ENCODE data around the gene TMPRSS13.
"Not testable (repeated sequence)": the region's sequence is repeated elsewhere in the genome, so short reads cannot be mapped to it uniquely, and the experiment has no call there.

TMPRSS13 gene

DNA sequence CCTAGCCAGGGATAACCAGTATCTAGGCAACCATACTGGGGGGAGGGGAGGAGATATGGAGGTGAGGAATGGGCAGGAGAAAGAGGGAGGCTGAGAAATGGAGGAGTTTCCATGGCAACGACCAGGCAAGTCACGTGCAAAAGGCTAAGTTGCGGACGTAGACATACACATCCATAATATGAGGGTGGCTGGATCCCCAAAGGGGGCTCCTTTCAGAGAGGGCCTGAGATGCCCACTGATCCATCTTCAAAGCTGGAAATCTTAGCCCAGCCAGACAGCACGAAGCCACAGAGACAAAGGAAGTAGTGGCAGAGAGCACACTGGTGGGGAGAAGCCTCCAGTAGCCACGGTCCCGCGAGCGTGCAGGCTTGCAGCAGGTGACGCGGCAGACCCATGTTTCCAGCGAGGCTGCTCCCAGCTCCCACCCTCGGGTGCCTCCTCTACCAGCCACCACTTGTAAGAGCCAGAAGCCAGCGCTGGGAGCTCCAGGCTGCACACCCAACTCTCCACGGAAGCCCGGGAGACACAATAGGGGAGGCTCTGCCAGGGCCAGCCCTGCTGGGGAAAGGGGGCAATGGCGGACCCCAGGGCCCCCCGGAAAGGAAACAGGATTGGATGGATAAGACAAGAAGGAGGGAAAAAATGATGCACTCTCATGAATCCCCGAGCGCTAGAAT lies 53.7 kb downstream of the TMPRSS13 start:
- TF ChIP-seq ZNF274 (IDR thresholded peaks at IDR 0.05; ENCODE audit: low read depth, low read length): no peak

GRCh38 chr11:117874910-117875381 lies 54.3 kb downstream of the TMPRSS13 start:
- TF ChIP-seq ZNF274 (IDR thresholded peaks at IDR 0.05; ENCODE audit: low read depth, low read length): no peak
- H3K4me3 ChIP-seq (ENCODE audit: low read length): no peak overlapping the region

More for the DNA sequence above, 53.7 kb downstream of the TMPRSS13 start:
- no peak overlapping the region for H3K4me3 ChIP-seq (ENCODE audit: low read length)

DNA sequence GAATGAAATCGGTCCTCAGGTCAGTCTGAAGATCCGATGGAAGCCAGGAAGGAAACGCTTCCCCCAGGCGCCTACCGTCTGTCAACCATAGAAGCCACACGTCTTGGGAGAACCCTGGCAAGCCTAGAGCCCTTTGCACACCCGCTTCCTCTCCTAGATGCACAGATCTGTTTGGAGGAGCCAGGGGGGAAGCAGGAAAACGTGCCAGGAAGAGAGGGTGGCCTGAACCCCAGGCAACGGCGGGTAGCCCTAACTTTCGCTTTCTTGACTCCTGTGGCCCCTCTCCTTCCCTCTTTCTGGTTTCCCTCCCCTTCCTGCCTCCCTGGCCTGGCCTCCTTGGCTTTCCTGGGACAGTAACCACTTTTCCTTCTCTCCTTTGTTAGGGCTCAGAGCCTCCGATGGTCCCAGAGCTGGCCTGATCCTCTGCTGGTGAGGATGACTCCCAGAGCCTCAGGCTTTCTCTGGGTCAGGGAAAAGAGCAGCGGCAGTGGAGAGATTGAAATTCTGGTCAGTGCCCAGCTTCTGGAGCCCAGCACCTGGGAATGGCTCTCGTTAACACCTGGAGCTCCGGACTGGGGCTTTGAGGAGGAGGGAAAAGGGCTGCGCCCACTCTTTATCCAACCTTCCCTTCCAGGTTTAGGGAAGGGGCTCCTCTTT lies 54.8 kb downstream of the TMPRSS13 start:
- H3K4me3 ChIP-seq (ENCODE audit: low read length): no peak overlapping the region
- no peak for TF ChIP-seq ZNF274 (IDR thresholded peaks at IDR 0.05; ENCODE audit: low read depth, low read length)

GRCh38 chr11:117873828-117874125 lies 55.4 kb downstream of the TMPRSS13 start:
- no peak overlapping the region for H3K4me3 ChIP-seq (ENCODE audit: low read length)
- TF ChIP-seq ZNF274 (IDR thresholded peaks at IDR 0.05; ENCODE audit: low read depth, low read length): no peak

DNA sequence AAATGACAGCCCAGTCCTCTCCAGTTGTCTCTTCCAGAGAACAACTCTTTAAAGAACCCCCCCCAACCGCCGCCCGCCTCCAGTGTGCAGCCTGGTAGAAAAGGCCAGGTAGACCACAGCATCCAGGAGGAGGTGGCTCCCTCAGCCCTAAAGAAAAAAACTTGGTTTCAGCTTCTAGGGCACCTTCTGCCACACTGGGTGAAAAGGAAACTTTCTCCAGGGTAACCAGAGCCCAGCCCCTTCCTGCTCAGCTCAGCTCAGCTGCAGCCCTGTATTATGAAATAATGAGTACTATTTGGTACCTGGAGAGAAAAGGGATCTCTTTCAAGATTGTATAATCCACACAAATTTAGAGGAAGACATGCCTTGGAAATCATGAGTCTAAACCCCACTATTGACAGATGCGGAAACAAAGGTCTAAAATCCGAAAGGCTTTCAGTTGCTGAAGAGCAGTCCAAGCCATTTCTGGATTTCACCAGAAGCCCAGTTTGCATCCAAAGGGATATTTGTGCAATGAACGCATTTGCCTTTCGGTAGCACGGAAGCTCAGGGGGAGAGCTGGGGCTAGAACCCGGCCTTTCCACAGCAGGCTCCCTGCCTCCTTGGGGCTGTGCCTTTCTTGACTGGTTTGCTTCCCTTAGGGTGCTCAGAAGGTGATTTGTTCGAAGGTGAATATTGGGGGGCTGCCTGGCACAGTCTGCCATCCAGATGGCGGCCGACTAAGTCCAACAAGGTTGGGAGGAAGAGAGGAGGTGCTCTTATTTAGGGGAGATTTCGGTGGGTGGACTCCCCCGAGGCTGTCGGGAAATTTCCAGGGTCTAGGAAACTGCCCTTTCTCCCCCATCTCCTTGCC lies 56.0 kb downstream of the TMPRSS13 start:
- TF ChIP-seq ZNF274 (IDR thresholded peaks at IDR 0.05; ENCODE audit: low read depth, low read length): no peak
- no peak overlapping the region for H3K4me3 ChIP-seq (ENCODE audit: low read length)

- TF ChIP-seq ZNF274 (IDR thresholded peaks at IDR 0.05; ENCODE audit: low read depth, low read length): no peak
- no peak overlapping the region for H3K4me3 ChIP-seq (ENCODE audit: low read length)
Observed at GRCh38 chr11:117872420-117872961, 56.7 kb downstream of the TMPRSS13 start.

DNA sequence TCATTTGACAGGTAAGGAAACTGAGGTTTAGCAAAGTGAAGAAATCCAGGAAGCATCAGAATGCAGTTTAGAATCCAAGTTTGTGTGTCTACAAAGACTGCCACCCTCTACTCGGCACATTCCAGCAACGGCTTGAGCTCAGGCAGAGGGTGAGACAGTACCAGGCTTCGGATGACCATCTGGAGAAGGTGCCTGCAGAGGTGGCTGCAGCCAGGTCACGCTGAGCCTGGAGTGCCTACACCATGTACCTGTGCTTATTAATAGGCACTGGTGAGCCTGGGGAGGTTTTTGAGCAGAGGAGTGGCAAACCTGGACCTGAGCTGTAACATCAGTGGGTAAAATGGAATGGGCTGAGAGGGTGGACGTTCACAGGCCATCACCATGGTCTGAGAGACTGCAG lies 57.4 kb downstream of the TMPRSS13 start:
- no peak for TF ChIP-seq ZNF274 (IDR thresholded peaks at IDR 0.05; ENCODE audit: low read depth, low read length)
- no peak overlapping the region for H3K4me3 ChIP-seq (ENCODE audit: low read length)

DNA sequence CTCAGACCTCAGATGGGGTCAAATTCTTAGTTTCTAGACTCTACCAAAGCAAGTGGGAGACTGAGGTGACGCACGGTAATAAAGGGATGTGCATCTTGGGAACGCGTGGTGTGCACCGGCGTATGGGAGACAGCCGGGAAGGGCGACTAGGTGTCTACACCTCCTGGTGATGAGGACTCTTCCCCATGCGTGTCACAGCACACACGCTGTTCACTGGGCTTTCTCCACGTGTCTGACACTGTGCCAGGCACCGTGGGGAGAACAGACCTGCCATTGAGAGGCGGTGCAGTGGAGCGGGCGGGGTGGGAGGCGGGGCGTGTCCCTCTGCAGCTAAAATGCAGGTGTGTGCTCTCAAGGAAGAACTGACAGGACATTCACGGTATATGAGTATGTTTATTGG lies 58.0 kb downstream of the TMPRSS13 start:
- no peak overlapping the region for H3K4me3 ChIP-seq (ENCODE audit: low read length)

GRCh38 chr11:117870103-117870952 lies 58.9 kb downstream of the TMPRSS13 start:
- TF ChIP-seq ZNF274 (IDR thresholded peaks at IDR 0.05; ENCODE audit: low read depth, low read length): no peak
- no peak overlapping the region for H3K4me3 ChIP-seq (ENCODE audit: low read length)

More for the DNA sequence above, 58.0 kb downstream of the TMPRSS13 start:
- TF ChIP-seq ZNF274 (IDR thresholded peaks at IDR 0.05; ENCODE audit: low read depth, low read length): no peak

DNA sequence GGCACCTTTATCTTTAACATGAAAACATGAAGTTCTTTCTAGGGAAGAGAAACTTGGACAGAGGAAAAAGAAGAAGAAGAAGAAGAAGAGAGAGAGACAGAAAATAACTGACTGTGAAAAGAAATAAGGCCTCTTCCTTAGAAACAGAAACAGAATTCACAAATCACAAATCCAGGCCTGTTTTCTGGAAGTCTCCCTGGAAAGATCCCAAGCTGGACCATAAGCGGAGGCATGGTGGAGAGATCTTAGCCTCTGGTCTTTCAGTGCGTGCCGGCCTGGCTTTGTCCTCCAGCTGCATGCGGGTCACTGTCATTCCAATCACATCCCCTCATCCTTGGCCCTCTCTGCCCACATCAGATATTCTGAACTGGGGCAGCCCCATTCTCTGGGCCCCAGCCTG lies 59.6 kb downstream of the TMPRSS13 start:
- no peak for TF ChIP-seq ZNF274 (IDR thresholded peaks at IDR 0.05; ENCODE audit: low read depth, low read length)
- H3K4me3 ChIP-seq (ENCODE audit: low read length): no peak overlapping the region

DNA sequence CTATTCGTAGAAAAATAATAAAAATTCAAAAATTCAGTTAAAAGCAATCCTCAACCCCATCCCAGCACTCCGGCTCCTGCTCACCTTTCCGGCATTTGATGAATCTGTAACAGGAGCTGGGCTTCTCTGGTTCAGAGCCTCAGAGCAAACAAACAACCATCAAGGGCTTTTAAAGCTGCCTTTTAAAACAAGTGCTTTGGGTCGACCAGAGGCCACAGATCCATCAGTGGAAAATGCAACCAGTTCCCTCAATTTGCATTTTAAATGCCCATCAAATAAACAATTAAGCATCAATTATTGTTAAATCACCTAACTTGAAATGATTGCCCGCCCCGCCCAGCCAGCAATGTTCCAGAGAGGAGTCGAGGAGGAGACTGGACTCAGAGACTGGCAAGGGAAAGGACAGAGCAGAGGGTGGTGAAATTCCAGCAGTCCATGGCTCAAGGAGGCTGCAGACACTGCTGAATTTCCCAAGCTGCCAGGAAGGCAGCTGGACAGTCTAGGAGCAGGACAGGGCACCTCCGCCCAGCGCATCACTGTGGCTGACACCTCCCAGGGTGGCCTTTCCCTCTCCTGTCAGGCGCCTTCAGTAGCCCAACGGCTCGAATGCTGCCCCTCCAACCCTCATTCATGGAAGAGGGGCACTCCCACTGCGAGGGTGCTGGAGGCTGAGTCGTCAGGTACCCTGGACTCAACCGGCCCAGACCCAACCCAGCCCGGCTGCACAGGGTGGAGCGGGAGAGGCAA lies 60.2 kb downstream of the TMPRSS13 start:
- no peak for TF ChIP-seq ZNF274 (IDR thresholded peaks at IDR 0.05; ENCODE audit: low read depth, low read length)

GRCh38 chr11:117868088-117868487 lies 61.1 kb downstream of the TMPRSS13 start:
- H3K4me3 ChIP-seq (ENCODE audit: low read length): no peak overlapping the region
- TF ChIP-seq ZNF274 (IDR thresholded peaks at IDR 0.05; ENCODE audit: low read depth, low read length): no peak

More for the DNA sequence above, 60.2 kb downstream of the TMPRSS13 start:
- no peak overlapping the region for H3K4me3 ChIP-seq (ENCODE audit: low read length)

GRCh38 chr11:117866526-117866925 lies 62.7 kb downstream of the TMPRSS13 start:
- H3K4me3 ChIP-seq (ENCODE audit: low read length): no peak overlapping the region
- no peak for TF ChIP-seq ZNF274 (IDR thresholded peaks at IDR 0.05; ENCODE audit: low read depth, low read length)

DNA sequence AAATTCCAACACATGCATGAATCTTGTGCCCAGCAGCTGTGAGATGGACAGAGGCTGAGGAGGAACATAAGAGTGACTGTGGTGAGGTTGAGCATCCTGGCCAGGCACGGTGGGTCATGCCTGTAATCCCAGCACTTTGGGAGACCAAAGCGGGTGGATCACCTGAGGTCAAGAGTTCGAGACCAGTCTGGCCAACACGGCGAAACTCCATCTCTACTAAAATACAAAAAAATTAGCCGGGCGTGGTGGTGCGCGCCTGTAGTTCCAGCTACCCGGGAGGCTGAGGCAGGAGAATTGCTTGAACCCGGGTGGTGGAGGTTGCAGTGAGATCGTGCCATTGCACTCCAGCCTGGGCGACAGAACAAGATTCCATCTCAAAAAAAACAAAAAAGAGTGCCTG lies 63.7 kb downstream of the TMPRSS13 start:
- H3K4me3 ChIP-seq (ENCODE audit: low read length): not testable (repeated sequence)

All from GM08714 (cell line).